Endodermal cell (in vitro differentiated cells): ENCODE measurements around the gene HMGB1. TPM values are rescaled to one million over a fixed set of nuclear protein-coding genes. Genes with fewer than 3 reads are reported as not detected.
A peak's percentile ranks its signal among the peaks of the same experiment; 100 is the strongest.

Experiments used
- DNase-seq: peaks from one replicate; pipeline ENCODE4 v3.0.0-alpha.2; 2017
- H3K27ac ChIP-seq: 2 replicates; pipeline ENCODE4 v1.5.1; 2013; ENCODE audit warnings: mild to moderate bottlenecking, low read depth, low read length, moderate library complexity
- H3K27me3 ChIP-seq: 2 replicates; pipeline ENCODE4 v1.6.1; 2013; ENCODE audit warnings: mild to moderate bottlenecking, low read length, moderate library complexity; ENCODE audit not compliant: insufficient read depth, control insufficient read depth, poor library complexity, severe bottlenecking
- H3K36me3 ChIP-seq: 2 replicates; pipeline ENCODE4 v1.7.0; 2013; ENCODE audit warnings: mild to moderate bottlenecking, low read length, moderate library complexity; ENCODE audit not compliant: control insufficient read depth, insufficient read depth
- H3K4me1 ChIP-seq: one replicate; pipeline ENCODE4 v1.7.0; 2013; ENCODE audit warnings: low read length; ENCODE audit not compliant: control insufficient read depth, insufficient read depth
- H3K4me3 ChIP-seq: 2 replicates; pipeline ENCODE4 v1.5.1; 2013; ENCODE audit warnings: mild to moderate bottlenecking, low read length, moderate library complexity
- H3K9ac ChIP-seq: 2 replicates; pipeline ENCODE4 v1.6.1; 2013; ENCODE audit warnings: mild to moderate bottlenecking, low read length, moderate library complexity; ENCODE audit not compliant: poor library complexity, severe bottlenecking; ENCODE audit errors: extremely low read depth
- H3K9me3 ChIP-seq: 2 replicates; pipeline ENCODE4 v1.6.1; 2013; ENCODE audit warnings: mild to moderate bottlenecking, low read length, moderate library complexity; ENCODE audit not compliant: control insufficient read depth
- H3K27ac Mint-ChIP-seq: 2 replicates; pipeline ENCODE4 v1.8.0; 2020; ENCODE audit warnings: mixed read lengths
- H3K27me3 Mint-ChIP-seq: 2 replicates; pipeline ENCODE4 v1.8.0; 2021; ENCODE audit warnings: mild to moderate bottlenecking, mixed read lengths; ENCODE audit not compliant: insufficient read depth
- H3K36me3 Mint-ChIP-seq: 2 replicates; pipeline ENCODE4 v1.8.0; 2020; ENCODE audit warnings: low read depth, mixed read lengths
- H3K4me1 Mint-ChIP-seq: 2 replicates; pipeline ENCODE4 v1.8.0; 2020; ENCODE audit warnings: mixed read lengths
- H3K4me3 Mint-ChIP-seq: 2 replicates; pipeline ENCODE4 v1.8.0; 2020; ENCODE audit warnings: mild to moderate bottlenecking, moderate library complexity, mixed read lengths
- H3K9me3 Mint-ChIP-seq: 2 replicates; pipeline ENCODE4 v1.8.0; 2020; ENCODE audit warnings: mild to moderate bottlenecking, mixed read lengths
- WGBS, 2 experiments: methylation state at CpG; one replicate each; pipeline versions ENCODE4 v1.1.5 to v1.1.7; 2013; ENCODE audit warnings: missing lambda C conversion rate in 2 of 2, mixed read lengths in 1 of 2; ENCODE audit not compliant: insufficient coverage in 1 of 2, insufficient read length in 1 of 2; 5-methylcytosine and 5-hydroxymethylcytosine counted together
- total RNA-seq, 2 donors: library from RNA; stranded (reverse); fragmentation: NEBNext Ultra II Directional in 1 of 2; extraction: Animal tissue kit (Norgen Biotek cat#: 25700) in 1 of 2; gene quantifications; 2 replicates in 1 of 2; 3 replicates in 1 of 2; pipeline ENCODE4 v1.2.1, GENCODE V29; 2021
- TF ChIP-seq, protein P1 (sequence below): fragments of 200-600 bp; sonication (generic); conservative IDR thresholded peaks from 2 replicates; pipeline ENCODE4 v1.5.0; 2021; ENCODE audit warnings: antibody characterized with exemption, mild to moderate bottlenecking

Gene HMGB1
- total RNA-seq, 2 donors from 2014 or later: 545 to 557 TPM

- Histone ChIP-seq H3K9me3 (no peaks in the 10 kb centered on the region), H3K4me1 (no peaks in the 10 kb centered on the region), H3K9ac (no peak overlapping the region), H3K27ac (no peak overlapping the region), H3K27me3 (no peaks in the 10 kb centered on the region), H3K36me3 (peaks cover 30% of the 10 kb centered on the region), H3K4me3 (no peak overlapping the region)
- WGBS, 2 experiments: 64 to 100% methylated on average over 1 to 3 of the region's 3 CpGs
- peaks cover 19% of the 10 kb centered on the region for H3K36me3 Mint-ChIP-seq
- no peak overlapping the region for H3K27ac Mint-ChIP-seq
- H3K4me3 Mint-ChIP-seq: no peak overlapping the region
- H3K9me3 Mint-ChIP-seq: no peaks in the 10 kb centered on the region
- no peaks in the 10 kb centered on the region for H3K27me3 Mint-ChIP-seq
- H3K4me1 Mint-ChIP-seq: peaks cover 3% of the 10 kb centered on the region
- no peak for DNase-seq
- TF ChIP-seq, protein P1, sequence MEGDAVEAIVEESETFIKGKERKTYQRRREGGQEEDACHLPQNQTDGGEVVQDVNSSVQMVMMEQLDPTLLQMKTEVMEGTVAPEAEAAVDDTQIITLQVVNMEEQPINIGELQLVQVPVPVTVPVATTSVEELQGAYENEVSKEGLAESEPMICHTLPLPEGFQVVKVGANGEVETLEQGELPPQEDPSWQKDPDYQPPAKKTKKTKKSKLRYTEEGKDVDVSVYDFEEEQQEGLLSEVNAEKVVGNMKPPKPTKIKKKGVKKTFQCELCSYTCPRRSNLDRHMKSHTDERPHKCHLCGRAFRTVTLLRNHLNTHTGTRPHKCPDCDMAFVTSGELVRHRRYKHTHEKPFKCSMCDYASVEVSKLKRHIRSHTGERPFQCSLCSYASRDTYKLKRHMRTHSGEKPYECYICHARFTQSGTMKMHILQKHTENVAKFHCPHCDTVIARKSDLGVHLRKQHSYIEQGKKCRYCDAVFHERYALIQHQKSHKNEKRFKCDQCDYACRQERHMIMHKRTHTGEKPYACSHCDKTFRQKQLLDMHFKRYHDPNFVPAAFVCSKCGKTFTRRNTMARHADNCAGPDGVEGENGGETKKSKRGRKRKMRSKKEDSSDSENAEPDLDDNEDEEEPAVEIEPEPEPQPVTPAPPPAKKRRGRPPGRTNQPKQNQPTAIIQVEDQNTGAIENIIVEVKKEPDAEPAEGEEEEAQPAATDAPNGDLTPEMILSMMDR: no peak
Observed at GRCh38 chr13:30457306-30457891, 8.3 kb downstream of the HMGB1 start.

GRCh38 chr13:30456290-30456689 lies 9.4 kb downstream of the HMGB1 start:
- H3K27ac ChIP-seq: no peak overlapping the region
- Mint-ChIP-seq H3K27me3 (no peaks in the 10 kb centered on the region), H3K4me3 (no peak overlapping the region), H3K27ac (peak overlapping the region; percentile 24), H3K36me3 (peaks cover 10% of the 10 kb centered on the region), H3K4me1 (no peaks in the 10 kb centered on the region), H3K9me3 (no peaks in the 10 kb centered on the region)
- no peak overlapping the region for H3K9ac ChIP-seq
- TF ChIP-seq, protein P1: no peak
- no peaks in the 10 kb centered on the region for H3K9me3 ChIP-seq
- H3K4me1 ChIP-seq: no peaks in the 10 kb centered on the region
- WGBS, 2 experiments: 80 to 90% methylated on average over 2 to 3 of the region's 3 CpGs
- no peak overlapping the region for H3K4me3 ChIP-seq
- no peak for DNase-seq
- H3K36me3 ChIP-seq: peaks cover 19% of the 10 kb centered on the region
- no peaks in the 10 kb centered on the region for H3K27me3 ChIP-seq

DNA sequence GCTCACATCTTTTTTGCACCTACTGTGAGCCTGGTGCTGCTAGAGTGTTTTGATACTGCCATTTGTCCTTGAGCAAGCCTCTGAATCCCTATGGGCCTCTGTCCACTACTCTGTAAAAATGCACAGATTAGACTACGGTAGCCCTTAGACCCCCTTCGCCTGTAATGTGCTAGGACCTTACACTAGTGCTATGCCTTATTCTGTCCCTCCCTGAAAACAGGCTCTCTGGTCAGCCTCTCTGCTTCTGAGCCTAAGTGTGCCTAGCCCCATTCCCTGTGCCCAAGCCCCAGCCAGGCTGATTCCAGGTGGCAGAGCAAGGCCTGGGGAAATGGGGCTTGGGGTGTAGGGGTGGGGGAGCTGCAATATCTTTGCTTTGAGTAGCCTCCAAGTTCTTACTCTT lies 10.7 kb downstream of the HMGB1 start:
- Mint-ChIP-seq H3K27ac (no peak overlapping the region), H3K4me3 (no peak overlapping the region)

More for the DNA sequence above, 10.7 kb downstream of the HMGB1 start:
- H3K4me1 Mint-ChIP-seq: no peaks in the 10 kb centered on the region
- Histone ChIP-seq H3K9me3 (no peaks in the 10 kb centered on the region), H3K27me3 (no peaks in the 10 kb centered on the region), H3K4me3 (no peak overlapping the region), H3K4me1 (no peaks in the 10 kb centered on the region), H3K36me3 (peaks cover 16% of the 10 kb centered on the region), H3K27ac (no peak overlapping the region), H3K9ac (no peak overlapping the region)
- TF ChIP-seq, protein P1: no peak
- peaks cover 8% of the 10 kb centered on the region for H3K36me3 Mint-ChIP-seq
- H3K9me3 Mint-ChIP-seq: no peaks in the 10 kb centered on the region
- no peak for DNase-seq
- 83 to 100% methylated on average over 2 of the region's 2 CpGs for whole genome bisulfite sequencing, 2 experiments
- H3K27me3 Mint-ChIP-seq: no peaks in the 10 kb centered on the region
